Endometrial microvascular endothelial cells (primary cell): ENCODE measurements around the gene TMEM140. TPM values are rescaled to one million over a fixed set of nuclear protein-coding genes. Genes with fewer than 3 reads are reported as not detected.

ENCODE experiments used
- in situ Hi-C: cut with HindIII; loops from 2 replicates; pipeline ENCODE4 v1.10.0; 2017; ENCODE audit warnings: low sequenced_read_pairs, low pct_unique_long_range_greater_than_20kb; ENCODE audit errors: inconsistent ontology term
- total RNA-seq: library from RNA; depleted of rRNA; stranded (reverse); fragments of >200 nt; gene quantifications from one replicate; pipeline ENCODE4 v1.2.3, GENCODE V29; 2015; ENCODE audit errors: inconsistent ontology term

Gene TMEM140
- total RNA-seq, 1 donor from 2014 or later: 14.8 TPM

GRCh38 chr7:135185471-135186260 lies 37.8 kb downstream of the TMEM140 start:
- in situ Hi-C loops: no loop called here

GRCh38 chr7:135186261-135186540 lies 38.3 kb downstream of the TMEM140 start:
- in situ Hi-C loops: no loop called here

- in situ Hi-C loops: no loop called here
Observed at GRCh38 chr7:135186841-135187253, 39.0 kb downstream of the TMEM140 start.

- in situ Hi-C loops: no loop called here
Observed at GRCh38 chr7:135188298-135188984, 40.6 kb downstream of the TMEM140 start.

DNA sequence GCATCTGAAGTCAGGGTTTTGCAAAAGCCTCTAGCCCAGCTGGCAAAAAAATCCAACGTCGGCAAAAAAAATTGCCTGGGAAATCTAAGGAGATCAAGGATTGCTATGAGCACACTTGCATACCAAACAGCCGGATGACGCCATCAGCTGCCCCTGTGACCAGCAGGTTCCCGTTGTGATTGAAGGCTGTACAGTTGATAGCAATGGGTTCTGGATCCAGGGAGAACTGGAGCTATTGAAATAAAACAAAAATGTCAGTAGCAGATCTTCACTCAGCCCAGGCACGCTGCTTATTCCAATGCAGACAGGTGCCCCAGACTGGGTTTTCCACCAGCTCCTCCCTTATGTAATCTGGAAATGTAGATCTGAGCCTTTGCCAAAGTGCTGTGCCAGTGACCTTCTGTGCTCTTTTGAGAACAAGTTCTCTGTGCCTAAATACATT lies 41.4 kb downstream of the TMEM140 start:
- in situ Hi-C loops: no loop called here

GRCh38 chr7:135189961-135190360 lies 42.1 kb downstream of the TMEM140 start:
- in situ Hi-C loops: no loop called here

DNA sequence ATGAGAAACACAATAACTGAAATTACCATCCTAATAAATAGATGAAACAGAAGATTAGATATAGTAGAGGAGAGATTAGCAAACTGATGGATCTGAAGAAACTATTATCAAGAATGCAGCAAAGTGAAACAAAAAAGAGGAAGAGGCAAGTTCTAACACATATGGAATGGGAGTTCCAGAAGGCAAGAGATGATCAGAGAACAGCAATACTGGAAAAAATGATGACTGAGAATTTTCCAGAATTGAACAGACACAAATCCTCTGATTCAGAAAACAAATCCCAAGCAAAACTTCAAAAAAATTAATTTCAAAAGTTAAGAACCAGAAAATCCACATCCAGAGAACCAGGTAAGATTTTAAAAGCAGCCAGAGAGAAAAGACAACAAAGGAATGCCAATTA lies 42.8 kb downstream of the TMEM140 start:
- in situ Hi-C loops: no loop called here

DNA sequence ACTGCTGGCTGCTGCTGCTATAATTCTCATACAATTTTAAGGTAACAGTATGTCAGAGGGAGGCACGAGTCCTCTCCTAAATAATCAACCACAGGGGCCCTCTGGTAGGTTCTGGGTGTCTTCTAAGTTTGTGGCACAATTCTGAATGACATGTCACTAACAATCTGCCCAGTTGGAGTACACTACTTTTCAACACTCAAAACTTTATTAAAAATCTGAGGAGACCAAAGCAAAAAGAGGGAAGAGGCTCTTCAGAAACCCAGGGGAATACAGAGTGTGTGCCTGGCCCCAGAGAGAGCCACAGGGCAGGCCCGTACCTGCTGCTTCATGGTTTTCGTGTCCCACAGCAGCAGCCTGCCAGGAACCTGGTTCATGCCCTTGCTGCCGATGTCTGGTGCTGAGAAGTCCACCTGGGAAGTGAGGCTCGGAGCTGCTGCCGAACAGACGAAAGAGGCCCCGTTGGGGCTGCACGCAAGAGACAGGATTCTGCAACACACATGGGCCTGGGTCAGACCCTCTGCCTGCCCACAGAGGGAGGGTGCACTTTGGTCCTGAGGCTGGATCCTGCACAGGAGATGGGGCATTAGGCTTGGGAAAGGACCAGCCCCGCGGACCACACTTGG lies 45.2 kb downstream of the TMEM140 start:
- in situ Hi-C loops: no loop called here

- in situ Hi-C loops: no loop called here
Observed at GRCh38 chr7:135193615-135194081, 45.8 kb downstream of the TMEM140 start.

GRCh38 chr7:135194494-135195095 lies 46.7 kb downstream of the TMEM140 start:
- in situ Hi-C loops: no loop called here

- in situ Hi-C loops: no loop called here
Observed at GRCh38 chr7:135195156-135195555, 47.3 kb downstream of the TMEM140 start.

DNA sequence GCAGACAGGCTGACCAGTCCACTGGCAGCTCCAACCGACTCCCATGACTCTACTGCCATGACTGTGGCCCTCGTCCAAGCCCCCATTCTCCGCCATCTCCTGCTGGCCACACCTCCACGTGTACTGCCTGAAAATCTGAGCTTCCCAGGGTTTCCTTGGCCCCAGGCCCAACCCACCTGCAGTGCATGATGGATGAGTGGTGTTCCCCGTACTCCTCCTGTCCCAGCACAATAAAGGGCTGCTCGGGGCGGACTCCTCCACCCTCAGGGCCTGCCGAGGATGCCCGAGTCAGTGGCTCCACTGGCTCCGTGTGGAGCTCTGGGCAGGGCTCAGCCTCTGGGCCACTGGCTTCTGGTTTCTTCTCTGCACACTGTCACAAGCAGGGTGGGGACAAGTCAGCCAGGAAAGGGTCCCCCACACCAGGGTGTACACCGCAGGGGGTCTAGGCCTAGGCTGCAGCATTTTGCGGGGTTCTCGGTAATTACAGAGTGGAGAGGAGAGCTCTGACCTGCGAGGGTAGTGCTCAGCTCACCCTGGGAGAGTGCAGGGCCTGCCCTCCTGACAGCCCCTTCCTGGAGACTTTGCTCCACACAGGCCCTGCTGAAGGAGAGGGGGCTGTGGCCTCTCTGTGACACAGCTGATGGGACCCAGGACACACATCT lies 48.2 kb downstream of the TMEM140 start:
- in situ Hi-C loops: no loop called here

DNA sequence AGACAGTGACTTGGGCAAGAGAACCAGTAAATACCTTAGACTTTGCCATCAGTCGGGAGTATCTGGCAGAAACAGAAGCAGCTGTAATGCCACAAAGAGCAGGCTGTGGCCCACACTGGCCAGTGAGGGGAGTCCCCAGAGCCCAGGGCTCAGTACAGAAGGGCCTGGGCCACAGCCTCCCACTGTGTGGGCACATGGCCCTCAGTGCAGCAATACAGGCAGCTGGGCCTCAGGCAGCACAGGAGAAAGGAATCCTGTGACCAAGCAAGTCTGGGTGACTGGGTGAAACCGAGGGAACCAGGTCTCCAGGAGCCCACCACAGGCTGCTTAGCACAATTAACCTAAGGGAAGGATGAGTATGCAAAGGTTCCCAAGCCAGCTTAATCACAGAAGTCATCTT lies 49.5 kb downstream of the TMEM140 start:
- in situ Hi-C loops: no loop called here

DNA sequence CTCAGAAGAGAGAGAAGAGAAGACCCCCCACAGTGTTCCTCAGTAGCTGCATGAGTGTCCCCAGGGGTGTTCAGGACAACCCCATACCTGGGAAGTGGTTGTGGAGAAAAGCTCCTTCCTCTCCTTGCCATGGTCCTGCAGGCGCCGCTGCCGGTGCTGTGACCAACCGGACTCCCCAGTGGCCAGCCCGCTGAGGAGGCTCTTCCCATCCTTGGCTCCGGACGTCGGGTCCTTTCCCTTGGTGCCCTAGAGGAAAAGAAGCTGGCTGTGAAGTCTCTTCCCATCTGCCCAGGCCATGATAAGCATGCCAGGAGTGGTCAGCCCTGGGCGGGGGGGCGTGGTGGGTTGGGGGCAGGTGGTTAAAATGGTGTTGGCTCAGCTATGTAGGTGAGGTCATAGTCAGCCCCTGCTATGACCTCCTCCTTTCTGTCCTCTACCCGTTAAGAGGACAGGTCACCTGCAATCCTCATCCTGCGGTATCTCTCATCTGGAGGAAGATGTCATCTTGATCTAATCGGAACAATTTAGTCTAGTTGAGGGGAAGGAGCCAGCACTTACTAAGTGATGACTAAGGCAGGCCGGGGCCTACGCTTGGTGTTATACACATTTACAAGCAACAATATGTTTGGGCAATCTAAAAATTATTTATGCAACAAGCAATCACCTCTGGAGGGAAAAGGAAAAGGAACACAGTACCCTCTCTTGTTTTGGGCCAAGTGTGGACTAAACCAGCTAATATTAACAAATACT lies 50.2 kb downstream of the TMEM140 start:
- in situ Hi-C loops: no loop called here

DNA sequence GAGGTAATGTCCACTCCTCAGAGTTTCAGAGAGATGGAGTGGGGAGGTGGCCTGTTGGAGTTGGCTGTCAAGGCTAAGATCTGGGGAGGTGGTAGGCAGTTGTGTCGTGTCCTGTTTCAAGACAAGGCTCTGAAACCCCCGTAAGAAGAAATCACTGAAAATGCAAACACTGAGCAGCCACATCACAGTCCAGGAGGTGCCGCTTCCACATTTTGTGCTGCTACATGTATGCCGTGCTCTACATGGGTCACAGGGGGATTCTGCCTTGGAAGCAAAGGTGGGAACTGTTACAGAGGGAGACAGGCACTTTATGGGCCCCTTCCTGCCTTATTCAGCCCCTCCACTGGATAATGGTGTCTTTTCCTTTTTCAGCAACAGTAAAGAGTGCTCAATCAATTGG lies 51.6 kb downstream of the TMEM140 start:
- in situ Hi-C loops: no loop called here

DNA sequence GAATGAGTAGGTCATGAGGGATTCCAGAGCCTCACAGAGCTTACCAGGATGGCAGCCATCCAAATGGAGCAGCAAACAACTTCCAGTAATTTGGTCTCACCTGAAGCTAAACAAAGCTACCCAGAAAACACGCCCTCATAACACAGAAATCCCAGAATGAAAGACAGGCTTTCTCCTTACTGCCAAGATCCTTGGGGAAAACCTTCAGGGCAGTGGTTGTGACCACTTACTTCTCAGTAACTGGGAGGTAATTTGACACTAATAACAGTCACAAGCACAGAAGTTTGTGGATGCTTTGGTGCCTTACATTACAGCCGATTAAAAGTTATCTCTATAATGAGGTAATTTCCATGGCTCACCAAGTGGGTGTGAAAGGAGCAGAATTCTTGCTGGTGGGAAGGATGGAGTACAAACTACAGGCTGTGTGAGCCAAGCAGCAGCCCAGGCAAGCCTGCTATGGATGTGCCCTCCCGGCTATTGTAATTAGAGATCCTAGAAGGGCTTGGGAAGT lies 53.0 kb downstream of the TMEM140 start:
- in situ Hi-C loops: no loop called here

GRCh38 chr7:135201350-135201749 lies 53.5 kb downstream of the TMEM140 start:
- in situ Hi-C loops: no loop called here

- in situ Hi-C loops: no loop called here
Observed at GRCh38 chr7:135204341-135204749, 56.5 kb downstream of the TMEM140 start.
